ENCODE data around the gene ANKS4B.
"Not testable (repeated sequence)": the region's sequence is repeated elsewhere in the genome, so short reads cannot be mapped to it uniquely, and the experiment has no call there.

ANKS4B gene

DNA sequence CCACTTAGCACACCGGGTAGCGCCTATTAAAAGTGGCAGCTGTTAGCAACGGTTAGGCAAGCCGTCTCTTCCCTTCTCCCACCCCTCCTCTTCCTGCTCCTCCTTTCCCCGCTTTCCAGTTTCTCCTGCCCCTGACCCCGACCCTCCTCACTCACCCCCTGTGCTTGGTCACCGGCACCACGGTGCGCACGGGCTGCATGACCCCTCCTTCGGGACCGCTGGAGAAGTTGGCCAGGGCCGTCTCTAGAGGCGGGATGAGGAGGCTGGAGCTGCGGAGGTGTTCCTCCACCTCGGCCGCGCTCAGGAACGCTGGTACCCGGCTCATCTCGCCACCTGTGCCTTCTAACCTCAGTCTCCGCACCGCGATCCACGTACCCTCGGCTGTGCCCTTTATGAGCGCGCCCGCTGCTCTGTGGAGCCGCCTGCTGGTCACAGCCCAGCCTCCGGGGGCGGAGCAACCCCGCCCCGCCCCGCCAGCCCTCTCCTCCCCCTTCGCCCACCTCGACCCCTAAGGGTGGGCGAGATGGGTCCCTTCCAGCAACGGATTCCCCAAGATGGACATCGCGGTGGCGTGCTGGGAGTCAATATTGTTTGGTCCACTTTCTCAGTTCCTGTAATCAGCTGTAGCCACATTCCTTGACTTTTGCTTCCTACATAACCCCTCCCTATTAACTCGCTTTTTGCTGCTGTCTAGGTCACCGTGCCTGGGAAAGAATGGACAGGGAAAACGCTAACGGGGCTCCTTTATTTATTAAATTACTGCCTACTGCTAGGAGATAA lies 44.6 kb downstream of the ANKS4B start, which contains the start of gene CRYM:
TSS of gene CRYM (minus strand) at position 364 of the 780 bp plus-strand sequence. CDS start at position 325, 39 bp downstream.
- H3K9me3 Mint-ChIP-seq = peaks cover 6 to 7% of the 10 kb centered on the region in 2 donors
- peaks cover 0 to 6% of the 10 kb centered on the region in 2 donors for H3K36me3 Mint-ChIP-seq
- ATAC-seq (replicated peaks) = peak; percentile 74 to 83
- peaks cover 31 to 47% of the 10 kb centered on the region in 2 donors for H3K4me1 Mint-ChIP-seq
- peaks cover 8 to 13% of the 10 kb centered on the region in 2 donors for H3K27me3 Mint-ChIP-seq
- peak within 1 kb of the TSS; percentile 83 to 89 for H3K4me3 Mint-ChIP-seq
- peak; percentile 49 for DNase-seq
- H3K27ac Mint-ChIP-seq = peak within 1 kb of the TSS; percentile 68

- no peak overlapping the region for H3K4me3 Mint-ChIP-seq
- DNase-seq (no peak), ATAC-seq (replicated peaks) (no peak)
- H3K9me3 Mint-ChIP-seq = peaks cover 6 to 7% of the 10 kb centered on the region in 2 donors
- H3K4me1 Mint-ChIP-seq = peaks cover 29 to 44% of the 10 kb centered on the region in 2 donors
- H3K27me3 Mint-ChIP-seq = peaks cover 8 to 17% of the 10 kb centered on the region in 2 donors
- H3K27ac Mint-ChIP-seq = no peak overlapping the region
- peaks cover 0 to 6% of the 10 kb centered on the region in 2 donors for H3K36me3 Mint-ChIP-seq
Observed at GRCh38 chr16:21279501-21279900, 46.0 kb downstream of the ANKS4B start.

DNA sequence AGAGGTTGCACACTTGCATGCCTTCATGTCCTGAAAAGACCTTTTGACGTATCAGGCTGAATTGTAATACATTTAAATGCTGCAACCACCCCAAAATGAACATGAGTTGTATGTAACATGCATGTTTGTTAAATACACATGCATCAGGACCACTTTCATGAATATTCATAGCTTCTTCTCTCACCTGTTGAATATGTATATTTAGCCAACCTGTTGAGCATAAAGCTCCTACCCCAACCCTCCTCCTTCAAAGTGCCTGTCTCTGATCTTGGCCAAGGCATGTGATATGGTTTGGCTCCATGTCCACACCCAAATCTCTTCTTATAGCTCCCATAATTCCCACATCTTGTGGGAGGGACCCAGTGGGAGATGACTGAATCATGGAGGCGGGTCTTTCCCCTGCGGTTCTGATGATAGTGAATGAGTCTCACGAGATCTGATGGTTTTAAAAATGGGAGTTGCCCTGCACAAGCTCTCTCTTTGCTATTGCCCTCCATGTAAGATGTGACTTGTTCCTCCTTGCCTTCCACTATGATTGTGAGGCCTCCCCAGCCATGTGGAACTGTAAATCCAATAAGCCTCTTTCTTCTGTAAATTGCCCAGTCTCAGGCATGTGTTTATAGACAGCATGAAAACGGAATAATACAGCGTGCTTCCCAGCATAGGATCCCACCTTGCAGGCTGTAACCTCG lies 48.3 kb downstream of the ANKS4B start:
- H3K27me3 Mint-ChIP-seq = peaks cover 8 to 18% of the 10 kb centered on the region in 2 donors
- no peak for DNase-seq
- no peak for ATAC-seq (replicated peaks)
- peaks cover 13 to 24% of the 10 kb centered on the region in 2 donors for H3K4me1 Mint-ChIP-seq
- no peak overlapping the region for H3K27ac Mint-ChIP-seq
- peaks cover 0 to 6% of the 10 kb centered on the region in 2 donors for H3K36me3 Mint-ChIP-seq
- H3K4me3 Mint-ChIP-seq = no peak overlapping the region
- peaks cover 6 to 7% of the 10 kb centered on the region in 2 donors for H3K9me3 Mint-ChIP-seq

- DNase-seq (no peak), ATAC-seq (replicated peaks) (peak; percentile 91 to 93)
- peaks cover 0 to 6% of the 10 kb centered on the region in 2 donors for H3K36me3 Mint-ChIP-seq
- peaks cover 0 to 12% of the 10 kb centered on the region in 2 donors for H3K27me3 Mint-ChIP-seq
- H3K4me1 Mint-ChIP-seq = peaks cover 5 to 9% of the 10 kb centered on the region in 2 donors
- peak overlapping the region; percentile 78 for H3K27ac Mint-ChIP-seq
- H3K4me3 Mint-ChIP-seq = peak overlapping the region; percentile 80 to 90
- H3K9me3 Mint-ChIP-seq = peaks cover 6 to 7% of the 10 kb centered on the region in 2 donors
Observed at GRCh38 chr16:21283521-21284289, 50.2 kb downstream of the ANKS4B start.

DNA sequence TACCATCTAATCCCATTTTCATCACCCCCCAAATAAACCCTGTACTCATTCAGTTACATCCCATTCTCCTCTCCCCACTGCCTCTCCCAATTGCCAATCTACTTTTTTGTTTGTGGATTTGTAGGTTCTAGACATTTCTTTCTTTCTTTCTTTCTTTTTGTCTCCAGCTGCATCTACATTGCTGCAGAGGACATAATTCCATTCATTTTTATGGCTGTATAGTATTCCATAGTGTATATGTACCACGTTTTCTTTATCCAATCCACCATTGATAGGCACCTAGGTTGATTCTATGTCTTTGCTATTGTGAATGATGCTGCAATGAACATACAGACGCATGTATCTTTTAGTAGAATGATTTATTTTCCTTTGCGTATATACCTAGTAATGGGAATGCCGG lies 50.9 kb downstream of the ANKS4B start:
- H3K9me3 Mint-ChIP-seq = peaks cover 6 to 7% of the 10 kb centered on the region in 2 donors
- peaks cover 0 to 6% of the 10 kb centered on the region in 2 donors for H3K36me3 Mint-ChIP-seq
- H3K27ac Mint-ChIP-seq = no peak overlapping the region
- H3K4me1 Mint-ChIP-seq = peaks cover 5 to 7% of the 10 kb centered on the region in 2 donors
- no peak for DNase-seq
- no peak for ATAC-seq (replicated peaks)
- peaks cover 0 to 12% of the 10 kb centered on the region in 2 donors for H3K27me3 Mint-ChIP-seq
- peak overlapping the region; percentile 71 to 80 for H3K4me3 Mint-ChIP-seq

GRCh38 chr16:21285314-21285713 lies 51.8 kb downstream of the ANKS4B start:
- no peak for ATAC-seq (replicated peaks)
- Mint-ChIP-seq H3K27me3 (peaks cover 0 to 12% of the 10 kb centered on the region in 2 donors), H3K9me3 (peaks cover 6 to 7% of the 10 kb centered on the region in 2 donors), H3K36me3 (peaks cover 0 to 6% of the 10 kb centered on the region in 2 donors), H3K4me3 (no peak overlapping the region), H3K27ac (no peak overlapping the region), H3K4me1 (peaks cover 4 to 7% of the 10 kb centered on the region in 2 donors)
- no peak for DNase-seq

GRCh38 chr16:21289789-21290188 lies 56.3 kb downstream of the ANKS4B start:
- not testable (repeated sequence) for DNase-seq; H3K4me1 Mint-ChIP-seq; H3K9me3 Mint-ChIP-seq; H3K27ac Mint-ChIP-seq; ATAC-seq (replicated peaks); H3K4me3 Mint-ChIP-seq; H3K36me3 Mint-ChIP-seq
- H3K27me3 Mint-ChIP-seq = peaks cover 8 to 10% of the 10 kb centered on the region in 2 donors

- DNase-seq (peak; percentile 69), ATAC-seq (replicated peaks) (peak; percentile 70 to 76)
- peaks cover 22 to 26% of the 10 kb centered on the region in 2 donors for H3K4me1 Mint-ChIP-seq
- peak overlapping the region; percentile 88 to 91 for H3K4me3 Mint-ChIP-seq
- no peaks in the 10 kb centered on the region for H3K9me3 Mint-ChIP-seq
- peak overlapping the region; percentile 84 for H3K27ac Mint-ChIP-seq
- H3K36me3 Mint-ChIP-seq = peaks cover 0 to 1% of the 10 kb centered on the region in 2 donors
- H3K27me3 Mint-ChIP-seq = no peaks in the 10 kb centered on the region
Observed at GRCh38 chr16:21300309-21301167, 67.0 kb downstream of the ANKS4B start.

- Mint-ChIP-seq H3K4me1 (peaks cover 22 to 26% of the 10 kb centered on the region in 2 donors), H3K4me3 (peak overlapping the region; percentile 88 to 91)
Observed at GRCh38 chr16:21301168-21301894, 67.8 kb downstream of the ANKS4B start.

GRCh38 chr16:21301895-21302291 lies 68.4 kb downstream of the ANKS4B start:
- Mint-ChIP-seq H3K9me3 (no peaks in the 10 kb centered on the region), H3K4me3 (peak overlapping the region; percentile 88 to 91), H3K27ac (peak overlapping the region; percentile 78), H3K4me1 (peaks cover 22 to 26% of the 10 kb centered on the region in 2 donors), H3K27me3 (no peaks in the 10 kb centered on the region), H3K36me3 (peaks cover 0 to 1% of the 10 kb centered on the region in 2 donors)
- DNase-seq (no peak), ATAC-seq (replicated peaks) (no peak)

More at GRCh38 chr16:21301168-21301894, 67.8 kb downstream of the ANKS4B start:
- Mint-ChIP-seq H3K9me3 (no peaks in the 10 kb centered on the region), H3K36me3 (peaks cover 0 to 1% of the 10 kb centered on the region in 2 donors), H3K27ac (peak overlapping the region; percentile 84), H3K27me3 (no peaks in the 10 kb centered on the region)
- peak; percentile 77 to 81 for ATAC-seq (replicated peaks)
- peak; percentile 62 for DNase-seq

DNA sequence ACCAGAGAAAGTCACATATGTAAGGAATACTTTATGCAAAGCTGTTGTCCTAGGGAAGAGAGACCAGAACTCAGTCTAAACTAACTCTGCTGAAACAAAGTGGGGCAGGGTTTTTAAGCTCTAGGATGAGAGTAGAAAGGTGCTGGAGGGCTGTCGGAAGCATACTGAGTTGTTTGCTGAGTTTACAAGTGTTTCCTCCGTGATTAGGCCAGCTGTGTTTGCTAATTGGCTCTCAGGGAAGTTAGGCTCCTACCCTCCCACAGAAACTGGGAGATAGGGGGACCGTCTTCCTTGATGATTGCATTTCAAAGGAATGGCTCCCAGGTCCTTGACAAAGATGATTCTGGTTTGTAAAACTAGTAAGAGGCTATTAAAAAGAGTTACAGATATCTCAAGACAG lies 69.0 kb downstream of the ANKS4B start:
- no peaks in the 10 kb centered on the region for H3K9me3 Mint-ChIP-seq
- H3K4me3 Mint-ChIP-seq = peak overlapping the region; percentile 88 to 91
- no peak for ATAC-seq (replicated peaks)
- peaks cover 22 to 26% of the 10 kb centered on the region in 2 donors for H3K4me1 Mint-ChIP-seq
- no peaks in the 10 kb centered on the region for H3K27me3 Mint-ChIP-seq
- peaks cover 0 to 1% of the 10 kb centered on the region in 2 donors for H3K36me3 Mint-ChIP-seq
- H3K27ac Mint-ChIP-seq = peak overlapping the region; percentile 78
- DNase-seq = no peak

GRCh38 chr16:21302898-21303528 lies 69.5 kb downstream of the ANKS4B start:
- peaks cover 22 to 26% of the 10 kb centered on the region in 2 donors for H3K4me1 Mint-ChIP-seq
- no peaks in the 10 kb centered on the region for H3K27me3 Mint-ChIP-seq
- peak overlapping the region; percentile 88 to 91 for H3K4me3 Mint-ChIP-seq
- ATAC-seq (replicated peaks) (no peak), DNase-seq (no peak)
- H3K9me3 Mint-ChIP-seq = no peaks in the 10 kb centered on the region
- peaks cover 0 to 1% of the 10 kb centered on the region in 2 donors for H3K36me3 Mint-ChIP-seq
- no peak overlapping the region for H3K27ac Mint-ChIP-seq

Measured in stimulated activated naive B cell treated with anti-CD40 and anti-IgM and Interleukin-4, amounts not matched to agents 10 μg/mL and 1 μg/mL and 100 μg/mL, for 72 hours (primary cell).